Prostate gland (tissue), 2 donors: Measurements from ENCODE around the gene SLC17A8.

Source experiments
- POLR2A ChIP-seq: fragments of 450-650 bp; IDR thresholded peaks from one replicate; pipeline ENCODE4 v1.6.1; 2016; ENCODE audit warnings: antibody characterized with exemption, mild to moderate bottlenecking
- POLR2AphosphoS5 ChIP-seq: sonication (generic); formaldehyde crosslinking; IDR thresholded peaks from one replicate; pipeline ENCODE4 v1.6.1; 2017; ENCODE audit warnings: antibody characterized with exemption
- TF ChIP-seq, protein P1 (sequence below), 4 experiments: fragments of 200-600 bp in 2 of 4; fragments of 450-650 bp in 2 of 4; sonication (generic) in 2 of 4; IDR thresholded peaks; 1 replicate in 3 of 4; 2 replicates in 1 of 4; pipeline ENCODE4 v1.5.1; 2016 to 2019; ENCODE audit warnings: antibody characterized with exemption in 4 of 4, mild to moderate bottlenecking in 2 of 4, moderate library complexity in 2 of 4

DNA sequence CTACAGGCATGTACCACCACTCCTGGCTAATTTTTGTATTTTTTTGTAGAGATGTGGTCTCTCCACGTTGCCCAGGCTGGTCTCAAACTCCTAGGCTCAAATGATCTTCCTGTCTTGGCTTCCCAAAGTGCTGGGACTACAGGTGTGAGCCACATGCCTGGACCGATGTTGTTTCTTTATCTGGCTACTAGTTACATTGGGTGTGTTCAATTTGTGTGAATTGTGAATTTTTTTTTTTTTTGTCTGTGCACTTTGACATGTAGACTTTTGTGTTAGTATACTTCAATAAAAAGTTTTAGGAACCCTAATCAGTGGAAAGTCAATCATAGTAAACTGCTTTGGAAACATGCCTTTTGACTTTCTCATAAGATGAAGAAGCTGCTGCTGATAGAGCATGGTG, 24.0 kb upstream of the SLC17A8 start:
- TF ChIP-seq POLR2A (no peak), POLR2AphosphoS5 (no peak)
- TF ChIP-seq, protein P1, sequence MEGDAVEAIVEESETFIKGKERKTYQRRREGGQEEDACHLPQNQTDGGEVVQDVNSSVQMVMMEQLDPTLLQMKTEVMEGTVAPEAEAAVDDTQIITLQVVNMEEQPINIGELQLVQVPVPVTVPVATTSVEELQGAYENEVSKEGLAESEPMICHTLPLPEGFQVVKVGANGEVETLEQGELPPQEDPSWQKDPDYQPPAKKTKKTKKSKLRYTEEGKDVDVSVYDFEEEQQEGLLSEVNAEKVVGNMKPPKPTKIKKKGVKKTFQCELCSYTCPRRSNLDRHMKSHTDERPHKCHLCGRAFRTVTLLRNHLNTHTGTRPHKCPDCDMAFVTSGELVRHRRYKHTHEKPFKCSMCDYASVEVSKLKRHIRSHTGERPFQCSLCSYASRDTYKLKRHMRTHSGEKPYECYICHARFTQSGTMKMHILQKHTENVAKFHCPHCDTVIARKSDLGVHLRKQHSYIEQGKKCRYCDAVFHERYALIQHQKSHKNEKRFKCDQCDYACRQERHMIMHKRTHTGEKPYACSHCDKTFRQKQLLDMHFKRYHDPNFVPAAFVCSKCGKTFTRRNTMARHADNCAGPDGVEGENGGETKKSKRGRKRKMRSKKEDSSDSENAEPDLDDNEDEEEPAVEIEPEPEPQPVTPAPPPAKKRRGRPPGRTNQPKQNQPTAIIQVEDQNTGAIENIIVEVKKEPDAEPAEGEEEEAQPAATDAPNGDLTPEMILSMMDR (IDR thresholded peaks at IDR 0.05) = no peak
